ENCODE measurements around the gene TPTE.
"Not testable (repeated sequence)": the region's sequence is repeated elsewhere in the genome, so short reads cannot be mapped to it uniquely, and the experiment has no call there.

- TF ChIP-seq CTCF, POLR2A (IDR thresholded peaks at IDR 0.05): not testable (repeated sequence)
Observed at GRCh38 chr21:10638144-10638543, 116.8 kb downstream of the TPTE start.
